RWPE2 (cell line): ENCODE data around the gene FAM53C.
A peak's percentile ranks its signal among the peaks of the same experiment; 100 is the strongest.

Experiments
- ATAC-seq: fragments of 200-7000 bp; cut with Tn5 transposase; 3 replicates; pipeline ENCODE4 v1.9.1; 2021; ENCODE audit warnings: low read depth
- DNase-seq: peaks from one replicate; pipeline ENCODE4 v3.0.0-alpha.2; 2020; ENCODE audit warnings: low spot score
- H3K27ac ChIP-seq: fragments of 450-650 bp; 2 replicates; pipeline ENCODE4 v1.5.1; 2017; ENCODE audit warnings: mild to moderate bottlenecking; ENCODE audit not compliant: poor library complexity, severe bottlenecking
- H3K27me3 ChIP-seq: fragments of 250-450 bp; sonication (Bioruptor Pico); 2 replicates; pipeline ENCODE4 v1.5.1; 2021; ENCODE audit warnings: mild to moderate bottlenecking, moderate library complexity; ENCODE audit not compliant: insufficient read depth, poor library complexity, severe bottlenecking
- H3K36me3 ChIP-seq: fragments of 250-450 bp; sonication (Bioruptor Pico); 2 replicates; pipeline ENCODE4 v1.5.1; 2020; ENCODE audit warnings: low read depth, mild to moderate bottlenecking, moderate library complexity
- H3K4me1 ChIP-seq: fragments of 250-450 bp; sonication (Bioruptor Pico); 2 replicates; pipeline ENCODE4 v1.5.1; 2021; ENCODE audit warnings: mild to moderate bottlenecking, moderate library complexity; ENCODE audit not compliant: insufficient read depth, poor library complexity, severe bottlenecking
- H3K4me3 ChIP-seq: fragments of 250-450 bp; sonication (Bioruptor Pico); 2 replicates; pipeline ENCODE4 v1.5.1; 2021; ENCODE audit warnings: mild to moderate bottlenecking, moderate library complexity; ENCODE audit not compliant: severe bottlenecking
- H3K9me3 ChIP-seq: fragments of 250-450 bp; sonication (Bioruptor Pico); 2 replicates; pipeline ENCODE4 v1.5.1; 2021; ENCODE audit warnings: mild to moderate bottlenecking, moderate library complexity; ENCODE audit not compliant: severe bottlenecking
- CTCF ChIP-seq: fragments of 450-650 bp; IDR thresholded peaks from one replicate; pipeline ENCODE4 v1.5.1; 2017; ENCODE audit warnings: mild to moderate bottlenecking, moderate library complexity; ENCODE audit not compliant: poor library complexity, severe bottlenecking

FAM53C gene

DNA sequence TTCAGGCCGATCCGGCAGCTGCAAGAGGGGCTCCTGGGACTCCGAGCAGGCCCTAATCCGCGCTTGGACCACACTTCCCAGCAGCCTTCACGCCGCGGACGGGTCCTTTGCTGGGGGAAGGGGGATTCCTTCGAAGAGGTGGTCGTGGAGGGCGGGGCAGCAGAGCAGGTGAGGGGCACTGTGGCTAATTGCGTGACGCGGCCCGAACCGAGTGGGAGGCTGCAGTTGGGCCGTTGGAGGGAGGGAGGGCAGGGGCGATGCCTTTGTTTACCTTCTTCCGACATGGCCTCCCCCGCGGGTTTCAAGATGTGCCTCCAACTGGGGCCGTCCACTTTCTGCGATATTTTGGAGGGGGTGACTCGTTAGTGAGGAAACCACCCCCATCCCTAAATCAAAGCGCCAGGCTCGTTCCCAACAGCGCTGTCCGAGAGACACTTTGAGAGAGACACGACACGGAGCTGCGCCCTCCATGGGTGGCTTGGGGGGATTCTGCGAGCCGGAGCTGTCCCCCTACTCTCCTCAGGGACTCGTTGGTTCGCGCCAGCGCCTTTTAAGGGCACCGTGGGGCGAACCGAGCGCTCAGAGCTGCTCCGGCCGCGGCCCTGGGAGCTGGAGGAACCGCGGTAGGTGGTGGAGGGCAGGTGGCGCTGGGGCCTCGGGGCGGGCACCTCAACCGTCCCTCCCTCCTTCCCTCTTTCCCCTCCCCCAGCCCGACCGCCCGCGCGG is at the start of gene FAM53C:
Gene FAM53C (plus strand): TSS at position 582 of the 726 bp plus-strand sequence. CDS start 3,070 bp downstream, outside the sequence.
- DNase-seq, result peak; percentile 93
- Histone ChIP-seq H3K4me3 (peak within 1 kb of the TSS; percentile 52), H3K27me3 (no peaks in the 10 kb centered on the region), H3K9me3 (no peaks in the 10 kb centered on the region), H3K27ac (peak within 1 kb of the TSS; percentile 43), H3K36me3 (peaks cover 30% of the 10 kb centered on the region), H3K4me1 (no peaks in the 10 kb centered on the region)
- ATAC-seq, result peak; percentile 91
- no peak for TF ChIP-seq CTCF

- no peak for ATAC-seq
- H3K9me3 ChIP-seq, result no peaks in the 10 kb centered on the region
- no peak for TF ChIP-seq CTCF
- H3K4me3 ChIP-seq, result no peak overlapping the region
- peaks cover 41% of the 10 kb centered on the region for H3K36me3 ChIP-seq
- no peaks in the 10 kb centered on the region for H3K4me1 ChIP-seq
- DNase-seq, result no peak
- no peak overlapping the region for H3K27ac ChIP-seq
- H3K27me3 ChIP-seq, result no peaks in the 10 kb centered on the region
Measured at GRCh38 chr5:138289296-138289695, 48.8 kb upstream of the FAM53C start.

GRCh38 chr5:138303372-138303771 is 34.7 kb upstream of the FAM53C start:
- Histone ChIP-seq H3K36me3 (no peaks in the 10 kb centered on the region; the same call in 1 of the 2 replicates), H3K4me1 (peaks cover 7% of the 10 kb centered on the region), H3K4me3 (no peak overlapping the region), H3K27me3 (no peaks in the 10 kb centered on the region), H3K27ac (no peak overlapping the region), H3K9me3 (no peaks in the 10 kb centered on the region)
- no peak for TF ChIP-seq CTCF
- peak; percentile 35; the same call in 1 of the 3 replicates for ATAC-seq
- DNase-seq, result no peak

DNA sequence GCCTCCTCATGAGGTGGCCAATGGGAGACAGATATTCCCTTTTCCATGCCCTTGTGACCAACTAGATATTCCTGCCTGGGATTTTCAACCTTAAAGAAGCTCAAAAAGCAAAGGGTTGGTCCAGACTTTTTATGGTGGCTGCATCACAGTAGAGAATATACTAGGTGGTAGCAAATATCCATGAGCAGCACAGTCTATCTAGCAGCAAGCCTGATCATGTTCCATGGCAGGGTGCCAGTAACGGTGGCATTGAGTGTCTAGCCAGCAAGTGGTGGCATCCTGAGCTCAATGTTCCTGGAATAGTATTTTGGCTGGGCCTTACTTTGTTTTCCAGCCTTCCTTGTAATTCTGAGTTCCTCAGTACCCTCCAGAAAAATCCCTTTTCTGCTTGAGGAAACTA is 32.3 kb upstream of the FAM53C start:
- H3K27me3 ChIP-seq, result no peaks in the 10 kb centered on the region
- no peaks in the 10 kb centered on the region for H3K9me3 ChIP-seq
- DNase-seq (no peak), ATAC-seq (peak; percentile 75)
- peaks cover 7% of the 10 kb centered on the region for H3K4me1 ChIP-seq
- no peak overlapping the region for H3K27ac ChIP-seq
- H3K4me3 ChIP-seq, result no peak overlapping the region
- no peaks in the 10 kb centered on the region; the same call in 1 of the 2 replicates for H3K36me3 ChIP-seq
- TF ChIP-seq CTCF, result peak; percentile 9

- H3K27me3 ChIP-seq, result no peaks in the 10 kb centered on the region
- no peaks in the 10 kb centered on the region for H3K9me3 ChIP-seq
- H3K27ac ChIP-seq, result no peak overlapping the region
- no peak for TF ChIP-seq CTCF
- ATAC-seq (no peak; the same call in 2 of the 3 replicates), DNase-seq (no peak)
- peaks cover 45% of the 10 kb centered on the region for H3K36me3 ChIP-seq
- no peak overlapping the region for H3K4me3 ChIP-seq
- no peaks in the 10 kb centered on the region for H3K4me1 ChIP-seq
Measured at GRCh38 chr5:138315751-138316278, 22.3 kb upstream of the FAM53C start.
